Measurements from ENCODE around the gene ZCCHC7.

The ZCCHC7 gene

DNA sequence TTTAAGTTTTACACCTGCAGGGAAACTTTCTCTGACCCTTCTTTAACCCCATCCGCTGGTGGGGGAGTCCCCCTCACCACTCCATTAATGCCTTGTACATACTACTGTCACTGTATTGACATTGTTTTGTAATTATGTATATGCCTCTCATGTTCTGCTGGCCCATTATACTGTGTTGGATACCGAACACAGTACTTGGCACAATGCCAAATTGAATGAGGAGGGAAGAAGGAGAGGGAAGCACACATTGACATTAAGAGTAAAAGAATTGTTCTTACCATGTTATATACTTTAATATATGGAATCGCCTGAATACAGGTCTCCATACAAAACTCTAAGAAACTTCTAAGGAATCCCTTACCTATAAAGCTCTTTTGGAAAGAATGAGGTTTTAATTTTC is 228.5 kb downstream of the ZCCHC7 start:
- H3K4me3 ChIP-seq (ENCODE audit: low read depth, low read length): no peak overlapping the region
- TF ChIP-seq, protein P1, sequence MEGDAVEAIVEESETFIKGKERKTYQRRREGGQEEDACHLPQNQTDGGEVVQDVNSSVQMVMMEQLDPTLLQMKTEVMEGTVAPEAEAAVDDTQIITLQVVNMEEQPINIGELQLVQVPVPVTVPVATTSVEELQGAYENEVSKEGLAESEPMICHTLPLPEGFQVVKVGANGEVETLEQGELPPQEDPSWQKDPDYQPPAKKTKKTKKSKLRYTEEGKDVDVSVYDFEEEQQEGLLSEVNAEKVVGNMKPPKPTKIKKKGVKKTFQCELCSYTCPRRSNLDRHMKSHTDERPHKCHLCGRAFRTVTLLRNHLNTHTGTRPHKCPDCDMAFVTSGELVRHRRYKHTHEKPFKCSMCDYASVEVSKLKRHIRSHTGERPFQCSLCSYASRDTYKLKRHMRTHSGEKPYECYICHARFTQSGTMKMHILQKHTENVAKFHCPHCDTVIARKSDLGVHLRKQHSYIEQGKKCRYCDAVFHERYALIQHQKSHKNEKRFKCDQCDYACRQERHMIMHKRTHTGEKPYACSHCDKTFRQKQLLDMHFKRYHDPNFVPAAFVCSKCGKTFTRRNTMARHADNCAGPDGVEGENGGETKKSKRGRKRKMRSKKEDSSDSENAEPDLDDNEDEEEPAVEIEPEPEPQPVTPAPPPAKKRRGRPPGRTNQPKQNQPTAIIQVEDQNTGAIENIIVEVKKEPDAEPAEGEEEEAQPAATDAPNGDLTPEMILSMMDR (IDR thresholded peaks at IDR 0.05; ENCODE audit: low read depth, low read length, missing control alignments): no peak
- DNase-seq (ENCODE audit: low read depth): no peak

DNA sequence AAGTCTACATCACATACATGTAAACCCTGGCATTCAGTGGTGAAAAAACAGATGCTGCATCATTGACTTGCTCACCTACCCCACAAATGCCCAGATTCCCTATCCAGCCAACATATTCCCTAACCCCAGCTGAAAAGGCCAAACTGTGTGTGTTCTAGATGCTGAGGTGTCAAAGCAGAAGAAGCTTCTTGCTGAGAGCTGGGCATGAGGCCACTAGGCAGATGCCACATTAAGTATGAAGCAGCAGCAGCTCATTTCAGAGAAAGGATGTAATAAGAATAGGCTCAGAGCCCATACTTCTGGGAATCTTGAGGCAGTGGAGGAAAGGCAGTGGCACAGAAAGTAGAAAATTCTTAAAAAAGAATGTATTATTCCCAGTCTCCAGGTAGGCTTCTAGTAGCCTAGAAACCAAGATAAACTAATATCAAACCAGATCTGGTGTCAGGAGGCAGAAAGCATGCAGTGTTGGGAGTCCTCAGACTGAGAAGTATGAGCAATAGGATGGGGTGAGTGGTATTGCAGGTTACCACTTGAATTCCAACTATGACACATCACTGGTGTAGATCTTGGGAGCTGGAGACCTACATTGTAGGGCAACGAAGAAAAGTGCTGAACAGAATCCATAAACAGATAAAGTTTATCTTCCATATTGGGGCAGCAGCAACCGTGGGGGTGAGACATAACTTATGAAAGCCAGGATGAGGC is 230.3 kb downstream of the ZCCHC7 start:
- no peak for DNase-seq (ENCODE audit: low read depth)
- no peak overlapping the region for H3K4me3 ChIP-seq (ENCODE audit: low read depth, low read length)
- TF ChIP-seq, protein P1 (IDR thresholded peaks at IDR 0.05; ENCODE audit: low read depth, low read length, missing control alignments): no peak

DNA sequence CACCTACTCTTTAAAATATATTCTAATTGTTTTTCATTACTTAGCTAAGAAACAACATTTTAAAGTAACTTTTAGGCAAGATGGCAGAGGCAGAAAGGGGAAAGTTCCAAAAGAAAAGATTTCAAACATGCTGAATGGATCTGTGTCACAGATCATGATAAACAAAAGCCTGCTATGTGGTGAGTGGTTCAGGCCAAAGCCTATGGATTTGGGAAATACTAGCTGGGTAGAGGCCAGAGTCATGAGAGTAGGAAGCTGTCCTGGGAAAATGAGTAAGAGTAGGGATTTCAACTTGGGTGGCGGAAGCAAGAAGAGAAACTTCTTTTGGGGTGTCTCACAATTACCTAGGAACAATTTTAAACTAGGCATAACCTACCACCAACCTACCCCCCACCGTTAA is 233.4 kb downstream of the ZCCHC7 start:
- DNase-seq (ENCODE audit: low read depth): no peak
- TF ChIP-seq, protein P1 (IDR thresholded peaks at IDR 0.05; ENCODE audit: low read depth, low read length, missing control alignments): no peak

DNA sequence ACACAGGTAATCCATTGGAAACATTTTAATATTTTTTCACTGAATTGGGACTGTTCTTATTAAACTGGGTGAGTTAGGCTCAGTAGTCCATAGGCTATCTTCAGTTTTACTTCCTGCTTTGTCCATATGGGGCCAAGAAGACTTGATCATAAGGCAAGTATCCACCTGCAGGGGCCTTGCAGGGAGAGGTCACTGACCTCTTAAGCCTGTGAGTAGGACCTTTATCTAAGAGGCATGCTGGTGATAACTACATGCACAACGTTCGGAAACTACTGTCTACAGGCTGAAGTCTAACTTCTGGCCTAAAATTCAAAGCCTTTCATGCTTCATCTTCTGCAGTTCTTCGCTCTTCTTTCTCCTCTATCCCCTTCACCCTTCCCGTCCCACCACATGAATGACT is 242.1 kb downstream of the ZCCHC7 start:
- no peak for DNase-seq (ENCODE audit: low read depth)
- TF ChIP-seq, protein P1 (IDR thresholded peaks at IDR 0.05; ENCODE audit: low read depth, low read length, missing control alignments): no peak
- H3K4me3 ChIP-seq (ENCODE audit: low read depth, low read length): no peak overlapping the region

More for the DNA sequence above, 233.4 kb downstream of the ZCCHC7 start:
- no peak overlapping the region for H3K4me3 ChIP-seq (ENCODE audit: low read depth, low read length)

DNA sequence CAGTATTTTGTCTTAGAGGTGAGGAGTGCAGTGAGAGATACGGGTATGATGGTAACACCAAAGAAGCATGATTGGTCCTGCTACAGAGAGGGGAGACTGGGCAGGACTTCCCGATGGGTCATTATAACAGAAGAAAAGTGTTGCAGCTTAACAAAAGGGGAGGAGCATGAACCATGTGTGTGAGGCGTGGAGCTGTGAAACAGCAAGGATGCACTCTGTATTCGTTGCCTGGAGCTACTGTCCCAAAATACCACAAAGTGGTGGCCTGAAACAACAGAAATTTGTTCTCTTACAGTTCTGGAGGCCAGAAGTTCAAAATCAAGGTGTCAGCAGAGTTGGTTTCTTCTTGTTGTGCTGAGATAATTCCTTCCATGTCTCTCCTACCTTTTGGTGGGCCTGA is 242.8 kb downstream of the ZCCHC7 start:
- TF ChIP-seq, protein P1 (IDR thresholded peaks at IDR 0.05; ENCODE audit: low read depth, low read length, missing control alignments): no peak
- DNase-seq (ENCODE audit: low read depth): no peak
- no peak overlapping the region for H3K4me3 ChIP-seq (ENCODE audit: low read depth, low read length)

DNA sequence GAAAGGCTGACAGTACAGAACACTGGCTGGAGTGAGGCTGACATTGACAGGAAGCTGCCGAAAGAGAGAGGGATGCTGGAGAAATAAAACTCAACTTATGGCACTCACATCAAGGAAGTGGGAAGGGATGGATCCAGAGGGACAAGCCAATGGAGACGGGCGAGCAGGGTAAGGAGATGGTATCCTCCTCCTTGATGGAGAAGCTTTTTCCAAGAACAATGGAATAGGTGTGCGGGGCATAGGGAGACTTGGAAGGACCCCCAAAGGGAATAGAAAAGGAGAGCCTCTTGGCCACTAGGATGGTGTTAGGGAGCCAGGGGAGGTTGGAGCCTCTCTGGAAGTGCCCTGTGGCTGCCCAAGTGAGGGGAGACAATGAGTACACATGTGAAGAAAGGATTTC is 243.8 kb downstream of the ZCCHC7 start:
- H3K4me3 ChIP-seq (ENCODE audit: low read depth, low read length): no peak overlapping the region
- TF ChIP-seq, protein P1 (IDR thresholded peaks at IDR 0.05; ENCODE audit: low read depth, low read length, missing control alignments): no peak
- no peak for DNase-seq (ENCODE audit: low read depth)

DNA sequence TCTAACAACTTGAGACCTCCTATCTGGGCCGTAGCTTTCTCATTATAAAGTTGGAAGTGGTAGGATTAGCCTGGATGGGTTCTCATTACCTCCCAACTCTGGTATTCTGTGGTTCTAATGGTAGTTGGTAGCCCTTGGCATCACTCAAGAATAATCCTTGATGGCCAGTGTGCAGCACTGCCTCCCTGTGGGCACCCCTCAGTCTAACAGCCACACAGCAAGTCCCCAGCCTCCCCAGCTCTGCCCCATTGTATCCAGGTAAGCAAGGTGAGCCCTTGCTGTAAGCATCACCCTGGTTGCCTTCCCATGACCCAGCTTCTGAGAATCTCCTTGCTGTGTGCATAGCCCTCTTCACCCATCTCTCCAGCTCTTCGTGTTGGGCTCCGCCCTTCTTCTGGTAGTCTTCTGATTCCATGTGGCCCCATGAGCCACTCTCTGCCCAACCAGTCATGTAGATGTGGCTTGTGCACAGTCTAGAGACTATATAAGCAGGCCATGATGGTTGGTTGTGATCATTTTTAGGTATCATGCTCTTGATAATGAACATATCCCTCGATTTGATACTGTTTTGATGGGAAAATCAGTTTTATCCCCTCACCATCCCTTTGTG is 244.5 kb downstream of the ZCCHC7 start:
- no peak for DNase-seq (ENCODE audit: low read depth)
- TF ChIP-seq, protein P1 (IDR thresholded peaks at IDR 0.05; ENCODE audit: low read depth, low read length, missing control alignments): peak; percentile 70
- H3K4me3 ChIP-seq (ENCODE audit: low read depth, low read length): no peak overlapping the region

All from GM12864 (cell line).